Measurements from ENCODE around the gene MEIS1. TPM values are rescaled to one million over a fixed set of nuclear protein-coding genes. Genes with fewer than 3 reads are reported as not detected.

Gene MEIS1
- total RNA-seq, 6 experiments from 2014 or later, result 3.1 to 8.8 (median 4.2) TPM

DNA sequence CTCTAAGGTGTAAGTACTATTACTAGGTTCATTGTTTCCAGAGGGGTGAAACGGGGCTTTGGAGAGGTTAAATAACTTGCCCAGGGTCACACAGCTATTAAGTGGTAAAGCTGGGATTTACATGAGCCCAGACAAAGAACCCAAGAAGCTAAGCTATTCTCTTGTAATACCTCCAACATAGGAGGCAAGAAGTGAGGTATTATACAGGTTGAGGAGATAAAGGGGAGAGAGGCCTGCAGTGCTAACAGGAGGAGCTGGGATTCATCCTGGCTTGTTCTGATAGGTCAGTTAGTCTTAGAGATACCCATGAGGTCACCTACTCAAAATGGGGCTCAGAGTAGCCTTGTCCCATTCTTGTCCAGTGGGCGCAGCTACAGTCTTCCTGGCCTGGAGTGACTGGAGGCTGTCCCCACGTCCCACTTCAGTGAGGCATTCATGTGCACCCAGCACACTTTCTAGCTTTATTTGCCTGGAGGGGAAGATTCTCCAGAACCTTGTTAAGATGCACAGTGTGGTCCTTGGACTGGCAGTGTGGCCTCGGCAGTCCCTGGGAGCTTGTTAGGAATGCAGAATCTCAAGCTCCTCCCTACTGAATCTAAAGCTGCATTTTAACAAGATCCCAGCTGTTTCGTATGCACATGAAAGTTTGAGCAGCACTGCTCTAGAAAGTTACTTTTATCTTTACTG, 63.5 kb downstream of the MEIS1 start:
- no peak for ATAC-seq
- peaks cover 0 to 37% (median 20%) of the 10 kb centered on the region in 4 donors for H3K4me1 ChIP-seq

DNA sequence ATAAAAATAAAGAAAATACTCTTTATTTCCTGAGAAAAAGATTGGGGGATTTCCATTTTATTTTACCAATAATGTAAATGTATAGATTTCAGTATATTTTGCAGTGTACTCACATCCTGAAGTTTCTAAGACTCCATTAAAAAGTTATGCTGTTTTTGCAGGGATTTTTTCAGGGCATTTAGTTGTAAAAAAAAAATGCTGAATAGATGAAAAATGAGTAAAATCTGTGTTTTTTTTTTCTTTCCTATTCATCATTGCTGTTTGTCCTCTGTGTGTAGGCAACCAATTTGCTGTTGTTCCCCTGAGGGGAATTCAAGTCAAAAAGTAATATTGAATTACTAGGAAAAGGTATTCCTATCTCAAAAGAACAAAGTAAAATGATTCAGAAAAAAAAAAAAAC, 66.3 kb downstream of the MEIS1 start:
- intact Hi-C loops (cut with DNase I), result no loop called here
- H3K4me1 ChIP-seq, result peaks cover 0 to 15% (median 8%) of the 10 kb centered on the region in 4 donors
- H3K9me3 ChIP-seq, result no peaks in the 10 kb centered on the region
- no peaks in the 10 kb centered on the region for H3K36me3 ChIP-seq
- TF ChIP-seq POLR2A (IDR thresholded peaks at IDR 0.05), result no peak
- TF ChIP-seq, protein P1, sequence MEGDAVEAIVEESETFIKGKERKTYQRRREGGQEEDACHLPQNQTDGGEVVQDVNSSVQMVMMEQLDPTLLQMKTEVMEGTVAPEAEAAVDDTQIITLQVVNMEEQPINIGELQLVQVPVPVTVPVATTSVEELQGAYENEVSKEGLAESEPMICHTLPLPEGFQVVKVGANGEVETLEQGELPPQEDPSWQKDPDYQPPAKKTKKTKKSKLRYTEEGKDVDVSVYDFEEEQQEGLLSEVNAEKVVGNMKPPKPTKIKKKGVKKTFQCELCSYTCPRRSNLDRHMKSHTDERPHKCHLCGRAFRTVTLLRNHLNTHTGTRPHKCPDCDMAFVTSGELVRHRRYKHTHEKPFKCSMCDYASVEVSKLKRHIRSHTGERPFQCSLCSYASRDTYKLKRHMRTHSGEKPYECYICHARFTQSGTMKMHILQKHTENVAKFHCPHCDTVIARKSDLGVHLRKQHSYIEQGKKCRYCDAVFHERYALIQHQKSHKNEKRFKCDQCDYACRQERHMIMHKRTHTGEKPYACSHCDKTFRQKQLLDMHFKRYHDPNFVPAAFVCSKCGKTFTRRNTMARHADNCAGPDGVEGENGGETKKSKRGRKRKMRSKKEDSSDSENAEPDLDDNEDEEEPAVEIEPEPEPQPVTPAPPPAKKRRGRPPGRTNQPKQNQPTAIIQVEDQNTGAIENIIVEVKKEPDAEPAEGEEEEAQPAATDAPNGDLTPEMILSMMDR (IDR thresholded peaks at IDR 0.05), result no peak
- H3K27ac ChIP-seq, result no peak overlapping the region
- H3K27me3 ChIP-seq, result no peaks in the 10 kb centered on the region
- DNase-seq (no peak), ATAC-seq (no peak)
- no peak overlapping the region for H3K4me3 ChIP-seq

More for the DNA sequence above, 63.5 kb downstream of the MEIS1 start:
- intact Hi-C loops (cut with DNase I), result no loop called here
- Histone ChIP-seq H3K4me3 (no peak overlapping the region), H3K36me3 (no peaks in the 10 kb centered on the region), H3K9me3 (no peaks in the 10 kb centered on the region), H3K27ac (no peak overlapping the region), H3K27me3 (no peaks in the 10 kb centered on the region)
- TF ChIP-seq POLR2A (IDR thresholded peaks at IDR 0.05), result no peak
- TF ChIP-seq, protein P1 (IDR thresholded peaks at IDR 0.05), result no peak
- 90% methylated on average over 4 of the region's 5 CpGs for WGBS (ENCODE audit: insufficient coverage, low coverage, low lambda C conversion rate, missing lambda C conversion rate)
- DNase-seq, result no peak

DNA sequence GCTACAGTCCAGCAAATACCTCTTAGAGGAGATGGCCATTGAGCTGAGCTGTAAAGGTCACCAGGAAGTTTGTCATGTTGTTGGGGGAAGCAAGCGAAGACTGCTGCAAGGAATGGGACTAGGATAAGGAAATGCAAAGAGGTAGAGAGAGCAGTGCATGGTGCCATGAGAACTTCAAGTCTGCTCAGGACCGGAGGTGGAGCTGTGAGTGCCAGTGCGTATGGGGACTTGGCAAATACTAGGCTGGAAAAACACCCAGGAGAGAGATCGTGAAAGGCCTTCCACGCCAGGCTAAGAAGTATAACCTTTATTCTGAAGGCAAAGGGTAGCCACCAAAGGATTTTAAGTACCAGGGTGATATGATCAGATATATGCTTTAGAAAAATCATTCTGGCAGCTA, 71.3 kb downstream of the MEIS1 start:
- H3K4me3 ChIP-seq, result no peak overlapping the region
- H3K27ac ChIP-seq, result no peak overlapping the region
- no peaks in the 10 kb centered on the region for H3K36me3 ChIP-seq
- TF ChIP-seq, protein P1 (IDR thresholded peaks at IDR 0.05), result no peak
- TF ChIP-seq POLR2A (IDR thresholded peaks at IDR 0.05), result no peak
- intact Hi-C loops (cut with DNase I), result no loop called here
- no peak for DNase-seq
- no peaks in the 10 kb centered on the region for H3K9me3 ChIP-seq
- no peaks in the 10 kb centered on the region for H3K4me1 ChIP-seq
- ATAC-seq, result no peak
- 82% methylated on average over 4 of the region's 5 CpGs for WGBS (ENCODE audit: insufficient coverage, low coverage, low lambda C conversion rate, missing lambda C conversion rate)
- H3K27me3 ChIP-seq, result no peaks in the 10 kb centered on the region

DNA sequence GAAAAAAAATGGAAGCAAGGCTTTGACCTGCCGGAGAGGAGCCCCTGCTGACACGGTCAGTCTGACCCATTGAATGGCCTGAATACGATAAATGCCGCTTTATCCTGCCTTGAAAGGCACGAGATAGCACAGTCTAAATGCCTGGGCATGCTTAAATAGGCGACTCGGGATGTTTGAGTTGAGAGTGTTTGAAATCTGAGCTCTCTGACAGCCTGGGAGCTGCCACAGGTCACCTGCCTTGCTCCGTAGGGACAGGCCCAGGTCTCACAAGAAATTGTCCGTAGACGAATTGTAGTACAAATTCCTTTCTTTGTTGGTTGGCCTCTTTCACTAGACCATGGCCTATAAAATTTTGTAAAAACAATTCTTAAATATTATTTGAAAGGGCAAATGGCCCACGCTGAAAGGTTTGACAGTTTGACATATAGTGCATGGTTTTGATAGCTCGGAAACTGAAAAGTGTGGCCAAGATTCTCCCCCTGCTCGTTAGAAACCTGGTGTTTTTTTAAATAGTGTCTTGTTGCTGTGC, 72.8 kb downstream of the MEIS1 start:
- H3K4me1 ChIP-seq, result no peaks in the 10 kb centered on the region
- ATAC-seq (no peak), DNase-seq (no peak)
- intact Hi-C loops (cut with DNase I), result no loop called here
- WGBS (ENCODE audit: insufficient coverage, low coverage, low lambda C conversion rate, missing lambda C conversion rate), result 78% methylated on average over 13 of the region's 13 CpGs
- no peaks in the 10 kb centered on the region for H3K27me3 ChIP-seq
- no peak overlapping the region for H3K27ac ChIP-seq
- H3K9me3 ChIP-seq, result no peaks in the 10 kb centered on the region
- no peak overlapping the region for H3K4me3 ChIP-seq
- TF ChIP-seq POLR2A (IDR thresholded peaks at IDR 0.05), result no peak
- TF ChIP-seq, protein P1 (IDR thresholded peaks at IDR 0.05), result no peak
- H3K36me3 ChIP-seq, result no peaks in the 10 kb centered on the region
